ENCODE measurements around the gene CCDC71.

CCDC71 gene

GRCh38 chr3:49119439-49119838, 46.7 kb downstream of the CCDC71 start:
- Mint-ChIP-seq H3K36me3 (ENCODE audit: insufficient read depth) (peaks cover 31% of the 10 kb centered on the region), H3K9me3 (no peaks in the 10 kb centered on the region), H3K4me1 (ENCODE audit: low read depth in 2 of 2) (peaks cover 5 to 11% of the 10 kb centered on the region in 2 donors), H3K4me3 (peak overlapping the region; percentile 80), H3K27ac (peak overlapping the region; percentile 89 to 90), H3K27me3 (no peaks in the 10 kb centered on the region)
- DNase-seq (no peak), ATAC-seq (replicated peaks) (no peak)

GRCh38 chr3:49119036-49119435, 47.1 kb downstream of the CCDC71 start:
- H3K27ac Mint-ChIP-seq, result peak overlapping the region in 1 of 2 donors; percentile 89
- ATAC-seq (replicated peaks) (no peak), DNase-seq (no peak)
- peaks cover 5 to 11% of the 10 kb centered on the region in 2 donors for H3K4me1 Mint-ChIP-seq (ENCODE audit: low read depth in 2 of 2)
- H3K36me3 Mint-ChIP-seq (ENCODE audit: insufficient read depth), result peaks cover 31% of the 10 kb centered on the region
- no peaks in the 10 kb centered on the region for H3K27me3 Mint-ChIP-seq
- H3K4me3 Mint-ChIP-seq, result peak overlapping the region; percentile 6 to 80
- H3K9me3 Mint-ChIP-seq, result no peaks in the 10 kb centered on the region

All from effector memory CD8-positive, alpha-beta T cell (primary cell).